GM10248 (cell line): ENCODE results near the gene SCP2.

Experiments
- CTCF ChIA-PET: fragments of 300-600 bp; sonication (Branson Sonifier 250); formaldehyde crosslinking; extraction: SDS; loops from one replicate; lab custom pipeline; 2021; ENCODE audit warnings: antibody characterized with exemption; lab: Yijun Ruan, JAX
- POLR2A ChIA-PET: fragments of 350-650 bp; sonication (Branson Sonifier 250); formaldehyde crosslinking; extraction: SDS; loops from one replicate; lab custom pipeline; 2020; ENCODE audit warnings: antibody characterized with exemption; lab: Yijun Ruan, JAX
- DNase-seq: peaks from one replicate; pipeline ENCODE4 v3.0.0; 2012; ENCODE audit errors: extremely low spot score
- TF ChIP-seq, protein P1 (sequence below): IDR thresholded peaks from 2 replicates; pipeline ENCODE4 v1.5.1; 2012; ENCODE audit warnings: mild to moderate bottlenecking, low read depth; ENCODE audit errors: extremely low read depth, missing control alignments, control extremely low read depth

SCP2 gene

DNA sequence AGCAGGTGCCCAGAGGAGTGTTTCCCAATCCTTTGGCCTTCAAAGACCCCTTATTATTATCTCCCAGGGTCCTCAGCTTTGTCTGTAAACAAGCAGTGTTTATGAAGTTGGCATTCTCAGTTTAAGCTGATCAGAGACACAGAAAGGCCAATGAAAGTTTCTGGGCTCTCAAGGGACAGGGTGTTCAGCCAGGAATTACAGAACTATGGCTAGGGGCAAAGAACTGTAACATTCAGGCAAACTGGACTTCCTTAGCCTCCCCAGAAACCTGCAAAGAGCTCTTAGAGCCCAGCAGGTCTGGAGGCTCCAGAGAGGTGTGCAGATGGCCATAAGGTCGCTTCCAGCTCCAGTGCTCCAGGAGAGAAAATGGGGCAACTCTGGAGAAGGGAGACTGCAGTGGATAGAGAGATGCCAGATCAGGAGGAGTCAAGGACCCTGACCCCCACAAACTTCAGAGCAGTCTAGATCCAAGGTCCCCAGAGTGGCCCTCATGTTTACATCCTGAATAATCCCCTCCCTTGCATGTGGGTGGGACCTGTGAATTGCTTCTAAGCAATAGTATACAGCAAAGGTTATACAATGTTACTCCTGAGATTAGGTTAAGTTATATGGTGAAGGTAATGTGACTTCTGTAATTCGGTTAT lies 11.7 kb upstream of the SCP2 start:
- ChIA-PET CTCF (interaction anchor here (1.4 to 2.0 kb wide), 2 partner anchors 14 to 270 kb away, joined by 3 to 9 read pairs; no protein-coding TSS in a partner anchor), POLR2A (no interaction called here)
- no peak for DNase-seq
- TF ChIP-seq, protein P1, sequence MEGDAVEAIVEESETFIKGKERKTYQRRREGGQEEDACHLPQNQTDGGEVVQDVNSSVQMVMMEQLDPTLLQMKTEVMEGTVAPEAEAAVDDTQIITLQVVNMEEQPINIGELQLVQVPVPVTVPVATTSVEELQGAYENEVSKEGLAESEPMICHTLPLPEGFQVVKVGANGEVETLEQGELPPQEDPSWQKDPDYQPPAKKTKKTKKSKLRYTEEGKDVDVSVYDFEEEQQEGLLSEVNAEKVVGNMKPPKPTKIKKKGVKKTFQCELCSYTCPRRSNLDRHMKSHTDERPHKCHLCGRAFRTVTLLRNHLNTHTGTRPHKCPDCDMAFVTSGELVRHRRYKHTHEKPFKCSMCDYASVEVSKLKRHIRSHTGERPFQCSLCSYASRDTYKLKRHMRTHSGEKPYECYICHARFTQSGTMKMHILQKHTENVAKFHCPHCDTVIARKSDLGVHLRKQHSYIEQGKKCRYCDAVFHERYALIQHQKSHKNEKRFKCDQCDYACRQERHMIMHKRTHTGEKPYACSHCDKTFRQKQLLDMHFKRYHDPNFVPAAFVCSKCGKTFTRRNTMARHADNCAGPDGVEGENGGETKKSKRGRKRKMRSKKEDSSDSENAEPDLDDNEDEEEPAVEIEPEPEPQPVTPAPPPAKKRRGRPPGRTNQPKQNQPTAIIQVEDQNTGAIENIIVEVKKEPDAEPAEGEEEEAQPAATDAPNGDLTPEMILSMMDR: no peak

DNA sequence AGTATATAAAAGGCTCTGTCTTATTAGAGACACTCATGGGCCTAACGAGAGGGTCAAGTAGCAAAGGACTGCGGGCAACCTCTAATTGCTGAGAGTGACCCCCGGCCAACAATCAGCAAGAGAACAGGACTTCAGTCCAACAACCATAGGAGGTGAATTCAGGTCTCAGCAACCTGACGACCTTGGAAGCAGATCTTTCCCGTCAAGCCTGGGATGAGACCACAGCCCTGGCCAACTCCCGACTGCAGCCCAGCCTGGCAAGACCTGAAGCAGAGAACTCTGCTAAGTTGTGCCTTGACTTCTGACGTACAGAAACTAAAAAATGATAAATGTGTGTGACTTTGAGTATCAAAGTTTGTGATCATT lies 11.2 kb upstream of the SCP2 start:
- DNase-seq: no peak
- ChIA-PET POLR2A (no interaction called here), CTCF (interaction anchor here (1.2 to 2.0 kb wide), 3 partner anchors 10 to 270 kb away, joined by 3 to 9 read pairs (median 3); no protein-coding TSS in a partner anchor)
- TF ChIP-seq, protein P1: no peak

DNA sequence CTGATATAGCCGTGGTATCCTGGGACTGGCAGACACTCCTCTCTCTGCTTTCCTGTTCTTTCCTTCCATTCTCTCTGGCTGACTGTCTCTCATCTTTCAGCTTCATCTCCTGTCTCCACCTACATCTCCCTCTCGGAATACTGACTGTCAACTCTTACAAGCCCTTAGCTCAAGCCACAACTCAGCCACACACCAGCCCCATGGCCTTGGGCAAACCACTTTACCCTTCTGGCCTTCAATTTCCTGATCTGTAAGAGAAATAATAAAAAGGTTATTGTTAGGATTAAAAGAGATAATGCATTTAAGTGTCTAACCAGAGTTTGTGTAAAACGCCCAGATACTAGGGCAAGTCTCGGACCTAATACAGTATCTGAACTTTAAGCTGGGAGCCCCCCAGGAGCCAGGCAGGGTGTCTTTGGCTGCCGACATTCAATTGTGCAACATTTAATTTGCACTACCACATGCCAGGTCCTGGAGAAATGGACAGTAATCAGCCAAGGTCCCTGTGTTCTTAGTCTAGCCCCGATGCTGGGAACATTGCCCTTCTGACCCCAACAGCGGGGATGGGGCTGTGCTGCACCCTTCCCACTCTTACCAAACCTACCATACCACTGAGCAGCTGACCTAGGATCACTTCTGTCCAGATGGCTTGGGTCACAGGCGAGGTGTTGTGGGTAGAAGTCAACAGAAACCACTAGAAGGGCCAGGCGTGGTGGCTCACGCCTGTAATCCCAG lies 10.7 kb upstream of the SCP2 start:
- TF ChIP-seq, protein P1: no peak
- CTCF ChIA-PET: interaction anchor here (1.2 kb wide), 1 partner anchor 10 kb away, joined by 3 read pairs; no protein-coding TSS in a partner anchor
- no peak for DNase-seq
- POLR2A ChIA-PET: interaction anchor here (0.6 kb wide), 1 partner anchor 171 kb away, joined by 3 read pairs; no protein-coding TSS in a partner anchor

DNA sequence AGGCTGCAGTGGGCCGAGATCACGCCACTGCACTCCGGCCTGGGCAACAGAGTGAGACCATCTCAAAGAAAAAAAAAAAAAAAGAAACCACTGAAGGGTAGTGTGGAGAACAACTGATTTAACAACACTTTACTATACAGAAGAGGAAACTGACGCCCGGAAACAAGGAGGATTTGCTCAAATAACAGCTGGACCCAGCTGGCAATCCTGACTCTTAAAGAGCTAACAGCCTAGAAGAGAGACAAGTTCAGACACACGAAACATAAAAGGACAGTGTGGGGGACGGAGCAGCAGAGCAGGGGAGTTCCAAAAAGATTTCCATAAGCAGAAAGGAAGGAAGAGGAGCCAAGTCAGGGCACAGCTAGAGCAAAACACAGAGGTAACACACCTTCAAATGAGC lies 9.9 kb upstream of the SCP2 start:
- TF ChIP-seq, protein P1: no peak
- POLR2A ChIA-PET: interaction anchor here (0.6 to 0.7 kb wide), 2 partner anchors 12 to 172 kb away, joined by 3 to 5 read pairs; no protein-coding TSS in a partner anchor
- CTCF ChIA-PET: interaction anchor here (0.8 to 1.2 kb wide), 3 partner anchors 11 to 15 kb away, joined by 3 read pairs; no protein-coding TSS in a partner anchor
- no peak for DNase-seq

DNA sequence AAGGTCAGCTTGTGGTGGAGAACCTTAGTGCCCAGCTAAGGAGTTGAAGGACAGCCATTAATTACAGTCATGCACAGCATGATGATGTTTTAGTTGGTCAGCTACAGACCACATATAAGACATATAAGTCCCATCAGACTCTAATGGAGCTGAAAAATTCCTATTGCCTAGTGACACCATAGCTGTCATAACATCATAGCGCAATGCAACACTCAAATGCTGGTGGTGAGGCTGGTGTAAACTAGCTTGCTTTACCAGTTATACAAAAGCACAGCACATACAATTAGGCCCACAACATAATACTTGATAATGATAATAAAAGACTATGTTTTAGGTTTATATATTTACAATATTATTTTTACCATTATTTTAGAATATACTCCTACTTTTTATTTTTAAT lies 9.5 kb upstream of the SCP2 start:
- TF ChIP-seq, protein P1: no peak
- ChIA-PET POLR2A (interaction anchor here (0.7 kb wide), 1 partner anchor 12 kb away, joined by 5 read pairs; no protein-coding TSS in a partner anchor), CTCF (interaction anchor here (0.8 to 1.7 kb wide), 3 partner anchors 12 to 75 kb away, joined by 3 to 7 read pairs (median 3); partner anchors contain the start of gene ZYG11A)
- no peak for DNase-seq

DNA sequence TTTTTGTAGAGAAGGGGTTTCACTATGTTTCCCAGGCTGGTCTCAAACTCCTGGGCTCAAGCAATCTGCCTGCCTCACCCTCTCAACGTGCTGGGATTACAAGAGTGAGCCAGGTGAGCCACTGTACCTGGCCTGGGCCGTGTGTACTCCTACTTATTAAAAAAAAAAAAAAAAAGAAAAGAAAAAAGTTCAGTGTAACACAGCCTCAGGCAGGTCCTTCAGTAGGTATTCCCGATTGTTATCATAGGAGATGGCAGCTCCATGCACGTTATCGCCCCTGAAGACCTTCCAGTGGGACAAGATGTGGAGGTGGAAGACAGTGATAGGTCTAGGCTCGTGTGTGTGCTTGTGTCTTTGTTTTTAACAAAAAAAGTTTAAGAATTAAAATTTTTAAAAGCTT lies 8.9 kb upstream of the SCP2 start:
- DNase-seq: no peak
- POLR2A ChIA-PET: no interaction called here
- CTCF ChIA-PET: interaction anchor here (0.9 to 2.0 kb wide), 5 partner anchors 16 to 75 kb away, joined by 3 to 7 read pairs (median 4); partner anchors contain the start of gene ZYG11A

More for the DNA sequence above, 8.9 kb upstream of the SCP2 start:
- TF ChIP-seq, protein P1: no peak
